Measurements from ENCODE around the gene CHSY1. TPM values are rescaled to one million over a fixed set of nuclear protein-coding genes. Genes with fewer than 3 reads are reported as not detected.

The CHSY1 gene
- total and polyA plus RNA-seq, 2 of the 13 experiments (the other 11 are each of a cell fraction or from before 2014, with no cell fraction given): 13.3 to 13.7 TPM

- TF ChIP-seq, protein P1, sequence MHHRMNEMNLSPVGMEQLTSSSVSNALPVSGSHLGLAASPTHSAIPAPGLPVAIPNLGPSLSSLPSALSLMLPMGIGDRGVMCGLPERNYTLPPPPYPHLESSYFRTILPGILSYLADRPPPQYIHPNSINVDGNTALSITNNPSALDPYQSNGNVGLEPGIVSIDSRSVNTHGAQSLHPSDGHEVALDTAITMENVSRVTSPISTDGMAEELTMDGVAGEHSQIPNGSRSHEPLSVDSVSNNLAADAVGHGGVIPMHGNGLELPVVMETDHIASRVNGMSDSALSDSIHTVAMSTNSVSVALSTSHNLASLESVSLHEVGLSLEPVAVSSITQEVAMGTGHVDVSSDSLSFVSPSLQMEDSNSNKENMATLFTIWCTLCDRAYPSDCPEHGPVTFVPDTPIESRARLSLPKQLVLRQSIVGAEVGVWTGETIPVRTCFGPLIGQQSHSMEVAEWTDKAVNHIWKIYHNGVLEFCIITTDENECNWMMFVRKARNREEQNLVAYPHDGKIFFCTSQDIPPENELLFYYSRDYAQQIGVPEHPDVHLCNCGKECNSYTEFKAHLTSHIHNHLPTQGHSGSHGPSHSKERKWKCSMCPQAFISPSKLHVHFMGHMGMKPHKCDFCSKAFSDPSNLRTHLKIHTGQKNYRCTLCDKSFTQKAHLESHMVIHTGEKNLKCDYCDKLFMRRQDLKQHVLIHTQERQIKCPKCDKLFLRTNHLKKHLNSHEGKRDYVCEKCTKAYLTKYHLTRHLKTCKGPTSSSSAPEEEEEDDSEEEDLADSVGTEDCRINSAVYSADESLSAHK (CRISPR knock-in tag; IDR thresholded peaks at IDR 0.05; ENCODE audit: borderline replicate concordance): no peak
- TF ChIP-seq RELA (CRISPR knock-in tag; IDR thresholded peaks at IDR 0.05) (no peak), ZNF761 (CRISPR knock-in tag; conservative IDR thresholded peaks at IDR 0.05) (peak; percentile 95), NFKB2 (CRISPR knock-in tag; IDR thresholded peaks at IDR 0.05; ENCODE audit: borderline replicate concordance) (peak; percentile 81; the same call in 1 of the 2 replicates), JDP2 (CRISPR knock-in tag; IDR thresholded peaks at IDR 0.05; ENCODE audit: borderline replicate concordance) (no peak), ZNF772 (CRISPR knock-in tag; IDR thresholded peaks at IDR 0.05) (no peak), ZNF34 (CRISPR knock-in tag; IDR thresholded peaks at IDR 0.05; ENCODE audit: borderline replicate concordance) (peak; percentile 67; the same call in 1 of the 2 replicates), ZNF234 (CRISPR knock-in tag; conservative IDR thresholded peaks at IDR 0.05) (no peak), ZNF468 (CRISPR knock-in tag; IDR thresholded peaks at IDR 0.05) (no peak), ZFYVE20 (CRISPR knock-in tag; IDR thresholded peaks at IDR 0.05; ENCODE audit: borderline replicate concordance, low read depth) (no peak), ZNF878 (CRISPR knock-in tag; IDR thresholded peaks at IDR 0.05) (no peak), UBTF (CRISPR knock-in tag; IDR thresholded peaks at IDR 0.05) (peak; percentile 97), MEIS2 (CRISPR knock-in tag; IDR thresholded peaks at IDR 0.05) (peak; percentile 60; the same call in 1 of the 2 replicates), ASH2L (IDR thresholded peaks at IDR 0.05; ENCODE audit: insufficient read length, low read depth, low read length) (peak; percentile 89), CBFB (CRISPR knock-in tag; IDR thresholded peaks at IDR 0.05) (no peak), ZNF510 (CRISPR knock-in tag; IDR thresholded peaks at IDR 0.05; ENCODE audit: low read depth) (no peak), ZNF879 (CRISPR knock-in tag; IDR thresholded peaks at IDR 0.05) (0 out of 2 replicates have a peak, but pooled peaks have one; percentile 54), YY1 (IDR thresholded peaks at IDR 0.05; ENCODE audit: insufficient read depth, insufficient replicate concordance, low read depth, low read length) (peak; percentile 76), FOXK1 (CRISPR knock-in tag; IDR thresholded peaks at IDR 0.05; ENCODE audit: borderline replicate concordance, low read depth) (no peak), CC2D1A (CRISPR knock-in tag; IDR thresholded peaks at IDR 0.05) (no peak), ZNF674 (CRISPR knock-in tag; IDR thresholded peaks at IDR 0.05; ENCODE audit: low read depth) (0 out of 2 replicates have a peak, but pooled peaks have one; percentile 75)
- TF ChIP-seq, protein P2, sequence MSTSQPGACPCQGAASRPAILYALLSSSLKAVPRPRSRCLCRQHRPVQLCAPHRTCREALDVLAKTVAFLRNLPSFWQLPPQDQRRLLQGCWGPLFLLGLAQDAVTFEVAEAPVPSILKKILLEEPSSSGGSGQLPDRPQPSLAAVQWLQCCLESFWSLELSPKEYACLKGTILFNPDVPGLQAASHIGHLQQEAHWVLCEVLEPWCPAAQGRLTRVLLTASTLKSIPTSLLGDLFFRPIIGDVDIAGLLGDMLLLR (CRISPR knock-in tag; IDR thresholded peaks at IDR 0.05): no peak; the same call in 1 of the 2 replicates
- TF ChIP-seq, protein P3, sequence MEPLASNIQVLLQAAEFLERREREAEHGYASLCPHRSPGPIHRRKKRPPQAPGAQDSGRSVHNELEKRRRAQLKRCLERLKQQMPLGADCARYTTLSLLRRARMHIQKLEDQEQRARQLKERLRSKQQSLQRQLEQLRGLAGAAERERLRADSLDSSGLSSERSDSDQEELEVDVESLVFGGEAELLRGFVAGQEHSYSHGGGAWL (CRISPR knock-in tag; IDR thresholded peaks at IDR 0.05): peak; percentile 86
Measured at GRCh38 chr15:101277038-101277822, 25.4 kb upstream of the CHSY1 start, which contains the start of gene SELENOS (continued).

All from HepG2 (cell line).